Measurements from ENCODE around the gene CPM.

Gene CPM

GRCh38 chr12:68903511-68903910 lies 29.5 kb downstream of the CPM start:
- no peak for DNase-seq

GRCh38 chr12:68901551-68901950 lies 31.4 kb downstream of the CPM start:
- no peak for DNase-seq

GRCh38 chr12:68901145-68901544 lies 31.8 kb downstream of the CPM start:
- DNase-seq, result no peak

- DNase-seq, result no peak
Observed at GRCh38 chr12:68900241-68900640, 32.7 kb downstream of the CPM start.

- DNase-seq, result no peak
Observed at GRCh38 chr12:68899251-68899771, 33.7 kb downstream of the CPM start.

- DNase-seq, result no peak
Observed at GRCh38 chr12:68896881-68897540, 36.0 kb downstream of the CPM start.

GRCh38 chr12:68894276-68894855 lies 38.6 kb downstream of the CPM start:
- no peak for DNase-seq

GRCh38 chr12:68893741-68894140 lies 39.2 kb downstream of the CPM start:
- no peak for DNase-seq

GRCh38 chr12:68893201-68893600 lies 39.8 kb downstream of the CPM start:
- no peak for DNase-seq

GRCh38 chr12:68891141-68891540 lies 41.8 kb downstream of the CPM start:
- DNase-seq, result no peak

GRCh38 chr12:68890701-68891113 lies 42.3 kb downstream of the CPM start:
- DNase-seq, result no peak

- DNase-seq, result no peak
Observed at GRCh38 chr12:68888243-68888642, 44.7 kb downstream of the CPM start.

GRCh38 chr12:68887641-68888040 lies 45.3 kb downstream of the CPM start:
- DNase-seq, result no peak

GRCh38 chr12:68886636-68887572 lies 46.1 kb downstream of the CPM start:
- no peak for DNase-seq

- DNase-seq, result no peak
Observed at GRCh38 chr12:68885381-68885780, 47.6 kb downstream of the CPM start.

GRCh38 chr12:68884251-68884650 lies 48.7 kb downstream of the CPM start:
- DNase-seq, result no peak

GRCh38 chr12:68883151-68883550 lies 49.8 kb downstream of the CPM start:
- no peak for DNase-seq

- DNase-seq, result no peak
Observed at GRCh38 chr12:68882251-68882964, 50.6 kb downstream of the CPM start.

GRCh38 chr12:68880660-68881325 lies 52.2 kb downstream of the CPM start:
- DNase-seq, result no peak

GRCh38 chr12:68878846-68879245 lies 54.1 kb downstream of the CPM start:
- DNase-seq, result no peak

- DNase-seq, result no peak
Observed at GRCh38 chr12:68878283-68878682, 54.7 kb downstream of the CPM start.

GRCh38 chr12:68877583-68877982 lies 55.4 kb downstream of the CPM start:
- DNase-seq, result no peak
